Measurements from ENCODE around the gene AGXT.

DNA sequence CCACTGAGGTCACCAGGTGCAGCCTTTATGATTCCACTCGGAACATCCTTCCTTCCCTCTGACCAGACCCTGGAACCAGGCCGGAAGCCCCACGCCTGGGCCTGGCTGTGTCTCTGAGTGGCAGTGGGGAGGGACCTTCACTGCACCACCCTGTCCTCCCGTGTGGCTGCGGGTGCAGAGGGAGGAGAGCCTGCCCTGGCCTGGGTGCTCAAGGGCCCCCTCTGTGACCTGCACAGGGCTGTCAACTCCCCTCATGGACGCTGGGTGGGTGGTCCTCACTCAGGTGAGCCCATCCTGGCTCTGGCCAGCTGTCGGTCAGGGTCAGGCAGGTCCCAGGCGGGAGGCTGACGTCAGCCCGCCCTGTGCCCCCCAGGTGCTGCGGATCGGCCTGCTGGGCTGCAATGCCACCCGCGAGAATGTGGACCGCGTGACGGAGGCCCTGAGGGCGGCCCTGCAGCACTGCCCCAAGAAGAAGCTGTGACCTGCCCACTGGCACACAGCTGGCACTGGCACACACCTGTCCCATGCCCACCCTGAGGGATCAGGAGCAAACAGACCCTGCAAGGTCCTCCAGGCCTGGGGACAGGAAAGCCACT, 9.8 kb downstream of the AGXT start:
- TF ChIP-seq, protein P1, sequence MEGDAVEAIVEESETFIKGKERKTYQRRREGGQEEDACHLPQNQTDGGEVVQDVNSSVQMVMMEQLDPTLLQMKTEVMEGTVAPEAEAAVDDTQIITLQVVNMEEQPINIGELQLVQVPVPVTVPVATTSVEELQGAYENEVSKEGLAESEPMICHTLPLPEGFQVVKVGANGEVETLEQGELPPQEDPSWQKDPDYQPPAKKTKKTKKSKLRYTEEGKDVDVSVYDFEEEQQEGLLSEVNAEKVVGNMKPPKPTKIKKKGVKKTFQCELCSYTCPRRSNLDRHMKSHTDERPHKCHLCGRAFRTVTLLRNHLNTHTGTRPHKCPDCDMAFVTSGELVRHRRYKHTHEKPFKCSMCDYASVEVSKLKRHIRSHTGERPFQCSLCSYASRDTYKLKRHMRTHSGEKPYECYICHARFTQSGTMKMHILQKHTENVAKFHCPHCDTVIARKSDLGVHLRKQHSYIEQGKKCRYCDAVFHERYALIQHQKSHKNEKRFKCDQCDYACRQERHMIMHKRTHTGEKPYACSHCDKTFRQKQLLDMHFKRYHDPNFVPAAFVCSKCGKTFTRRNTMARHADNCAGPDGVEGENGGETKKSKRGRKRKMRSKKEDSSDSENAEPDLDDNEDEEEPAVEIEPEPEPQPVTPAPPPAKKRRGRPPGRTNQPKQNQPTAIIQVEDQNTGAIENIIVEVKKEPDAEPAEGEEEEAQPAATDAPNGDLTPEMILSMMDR (optimal IDR thresholded peaks at IDR 0.05 in 1 of 3, IDR thresholded peaks at IDR 0.05 in 1 of 3, conservative IDR thresholded peaks at IDR 0.05 in 1 of 3; ENCODE audit: extremely low read depth in 1 of 3, insufficient read depth in 2 of 3, low read length in 3 of 3): no peak
- no peak for TF ChIP-seq EZH2 (IDR thresholded peaks at IDR 0.05; ENCODE audit: low read length)
